Stimulated activated effector memory CD8-positive, alpha-beta T cell treated with anti-CD3 and anti-CD28 coated beads, Interleukin-12 subunit alpha, Interleukin-12 subunit beta, amount 100 ng/mL, for 72 hours (primary cell): ENCODE results near the gene SLC16A4.
A peak's percentile ranks its signal among the peaks of the same experiment; 100 is the strongest.
"Not testable (repeated sequence)": the region's sequence is repeated elsewhere in the genome, so short reads cannot be mapped to it uniquely, and the experiment has no call there.

Experiments
- ATAC-seq: fragments of 150-1000 bp; cut with Tn5 transposase; 2 replicates; pipeline ENCODE4 v1.10.0; 2021
- DNase-seq, 2 donors: peaks; one replicate each; pipeline ENCODE4 v3.0.0; 2021 to 2022; ENCODE audit warnings: low spot score in 2 of 2
- H3K27ac Mint-ChIP-seq: one replicate; pipeline ENCODE4 v1.8.0; 2022; ENCODE audit warnings: mild to moderate bottlenecking, mixed read lengths
- H3K36me3 Mint-ChIP-seq: one replicate; pipeline ENCODE4 v1.8.0; 2022; ENCODE audit warnings: mild to moderate bottlenecking, mixed read lengths
- H3K4me1 Mint-ChIP-seq: one replicate; pipeline ENCODE4 v1.8.0; 2022; ENCODE audit warnings: mixed read lengths
- H3K4me3 Mint-ChIP-seq: one replicate; pipeline ENCODE4 v1.8.0; 2022; ENCODE audit warnings: mild to moderate bottlenecking, mixed read lengths
- H3K9me3 Mint-ChIP-seq: one replicate; pipeline ENCODE4 v1.8.0; 2022; ENCODE audit warnings: mixed read lengths

SLC16A4 gene

GRCh38 chr1:110390692-110391245 is at the start of gene SLC16A4:
Gene SLC16A4, minus strand, starts transcription at chr1:110391026. Its CDS starts 1,703 bp downstream, at chr1:110389323.
- no peak within 1 kb of the TSS for H3K4me3 Mint-ChIP-seq
- peaks cover 6% of the 10 kb centered on the region for H3K4me1 Mint-ChIP-seq
- ATAC-seq (no peak), DNase-seq (no peak)
- H3K27ac Mint-ChIP-seq = peak within 1 kb of the TSS; percentile 11
- H3K9me3 Mint-ChIP-seq = no peaks in the 10 kb centered on the region
- peaks cover 10% of the 10 kb centered on the region for H3K36me3 Mint-ChIP-seq

GRCh38 chr1:110439873-110440272 is 49.0 kb upstream of the SLC16A4 start:
- H3K9me3 Mint-ChIP-seq, H3K36me3 Mint-ChIP-seq, H3K4me3 Mint-ChIP-seq, H3K27ac Mint-ChIP-seq, H3K4me1 Mint-ChIP-seq, DNase-seq, ATAC-seq: not testable (repeated sequence)

- Mint-ChIP-seq H3K4me3 (no peak overlapping the region), H3K4me1 (no peaks in the 10 kb centered on the region), H3K36me3 (no peaks in the 10 kb centered on the region), H3K27ac (no peak overlapping the region), H3K9me3 (no peaks in the 10 kb centered on the region)
- DNase-seq = no peak
- no peak for ATAC-seq
These were observed 48.1 kb upstream of the SLC16A4 start for GRCh38 chr1:110438893-110439292.

- H3K27ac Mint-ChIP-seq, H3K4me1 Mint-ChIP-seq, H3K9me3 Mint-ChIP-seq, DNase-seq, H3K4me3 Mint-ChIP-seq, ATAC-seq, H3K36me3 Mint-ChIP-seq: not testable (repeated sequence)
These were observed 46.9 kb upstream of the SLC16A4 start for GRCh38 chr1:110437645-110438299.

- Mint-ChIP-seq H3K36me3 (no peaks in the 10 kb centered on the region), H3K4me1 (no peaks in the 10 kb centered on the region), H3K27ac (no peak overlapping the region), H3K4me3 (no peak overlapping the region), H3K9me3 (no peaks in the 10 kb centered on the region)
- no peak for DNase-seq
- no peak for ATAC-seq
These were observed 45.8 kb upstream of the SLC16A4 start for GRCh38 chr1:110436635-110437034.

- no peaks in the 10 kb centered on the region for H3K9me3 Mint-ChIP-seq
- H3K36me3 Mint-ChIP-seq = no peaks in the 10 kb centered on the region
- H3K4me1 Mint-ChIP-seq = no peaks in the 10 kb centered on the region
- ATAC-seq (no peak), DNase-seq (no peak)
- no peak overlapping the region for H3K4me3 Mint-ChIP-seq
- H3K27ac Mint-ChIP-seq = no peak overlapping the region
These were observed 44.1 kb upstream of the SLC16A4 start for GRCh38 chr1:110434946-110435345.

- H3K4me1 Mint-ChIP-seq = no peaks in the 10 kb centered on the region
- H3K9me3 Mint-ChIP-seq = no peaks in the 10 kb centered on the region
- DNase-seq (no peak), ATAC-seq (no peak)
- no peak overlapping the region for H3K27ac Mint-ChIP-seq
- H3K4me3 Mint-ChIP-seq = no peak overlapping the region
- no peaks in the 10 kb centered on the region for H3K36me3 Mint-ChIP-seq
These were observed 43.0 kb upstream of the SLC16A4 start for GRCh38 chr1:110433803-110434202.

GRCh38 chr1:110433213-110433612 is 42.4 kb upstream of the SLC16A4 start:
- H3K9me3 Mint-ChIP-seq = no peaks in the 10 kb centered on the region
- no peak overlapping the region for H3K27ac Mint-ChIP-seq
- no peak for ATAC-seq
- no peak overlapping the region for H3K4me3 Mint-ChIP-seq
- no peaks in the 10 kb centered on the region for H3K4me1 Mint-ChIP-seq
- no peak for DNase-seq
- H3K36me3 Mint-ChIP-seq = no peaks in the 10 kb centered on the region

GRCh38 chr1:110430901-110431300 is 40.1 kb upstream of the SLC16A4 start:
- Mint-ChIP-seq H3K36me3 (no peaks in the 10 kb centered on the region), H3K9me3 (no peaks in the 10 kb centered on the region), H3K4me1 (no peaks in the 10 kb centered on the region), H3K4me3 (no peak overlapping the region), H3K27ac (no peak overlapping the region)
- no peak for DNase-seq
- ATAC-seq = no peak

- Mint-ChIP-seq H3K4me3 (no peak overlapping the region), H3K36me3 (no peaks in the 10 kb centered on the region), H3K27ac (no peak overlapping the region), H3K4me1 (no peaks in the 10 kb centered on the region), H3K9me3 (no peaks in the 10 kb centered on the region)
- ATAC-seq (no peak), DNase-seq (no peak)
These were observed 39.5 kb upstream of the SLC16A4 start for GRCh38 chr1:110430366-110430765.

GRCh38 chr1:110428946-110429345 is 38.1 kb upstream of the SLC16A4 start:
- no peaks in the 10 kb centered on the region for H3K36me3 Mint-ChIP-seq
- no peaks in the 10 kb centered on the region for H3K9me3 Mint-ChIP-seq
- DNase-seq (no peak), ATAC-seq (no peak)
- H3K27ac Mint-ChIP-seq = no peak overlapping the region
- no peak overlapping the region for H3K4me3 Mint-ChIP-seq
- no peaks in the 10 kb centered on the region for H3K4me1 Mint-ChIP-seq

- Mint-ChIP-seq H3K27ac (no peak overlapping the region), H3K9me3 (no peaks in the 10 kb centered on the region), H3K36me3 (no peaks in the 10 kb centered on the region), H3K4me3 (no peak overlapping the region), H3K4me1 (no peaks in the 10 kb centered on the region)
- ATAC-seq (no peak), DNase-seq (no peak)
These were observed 36.0 kb upstream of the SLC16A4 start for GRCh38 chr1:110426854-110427253.

- no peaks in the 10 kb centered on the region for H3K4me1 Mint-ChIP-seq
- DNase-seq (no peak), ATAC-seq (no peak)
- no peak overlapping the region for H3K4me3 Mint-ChIP-seq
- no peak overlapping the region for H3K27ac Mint-ChIP-seq
- H3K36me3 Mint-ChIP-seq = no peaks in the 10 kb centered on the region
- H3K9me3 Mint-ChIP-seq = no peaks in the 10 kb centered on the region
These were observed 34.9 kb upstream of the SLC16A4 start for GRCh38 chr1:110425612-110426152.

GRCh38 chr1:110424699-110425611 is 34.1 kb upstream of the SLC16A4 start:
- H3K27ac Mint-ChIP-seq = no peak overlapping the region
- H3K9me3 Mint-ChIP-seq = no peaks in the 10 kb centered on the region
- H3K36me3 Mint-ChIP-seq = no peaks in the 10 kb centered on the region
- H3K4me1 Mint-ChIP-seq = no peaks in the 10 kb centered on the region
- H3K4me3 Mint-ChIP-seq = no peak overlapping the region
- DNase-seq = no peak
- ATAC-seq = no peak

- Mint-ChIP-seq H3K4me3 (no peak overlapping the region), H3K36me3 (no peaks in the 10 kb centered on the region), H3K9me3 (no peaks in the 10 kb centered on the region), H3K4me1 (no peaks in the 10 kb centered on the region), H3K27ac (no peak overlapping the region)
- ATAC-seq (peak; percentile 86), DNase-seq (no peak)
These were observed 30.3 kb upstream of the SLC16A4 start for GRCh38 chr1:110420874-110421793.
